Activated naive CD4-positive, alpha-beta T cell treated with anti-CD3 and anti-CD28 coated beads for 36 hours (primary cell): ENCODE data around the gene NBEA. TPM values are rescaled to one million over a fixed set of nuclear protein-coding genes. Genes with fewer than 3 reads are reported as not detected.

Experiments
- CTCF ChIA-PET: fragments of 350-600 bp; sonication (Branson Sonifier 250); formaldehyde crosslinking; loops from one replicate; lab custom pipeline; 2021; ENCODE audit warnings: antibody characterized with exemption; lab: Charles Lee
- DNase-seq: peaks from one replicate; pipeline ENCODE4 v3.0.0-alpha.2; 2020
- H3K27ac Mint-ChIP-seq: one replicate; pipeline ENCODE4 v1.8.0; 2021; ENCODE audit warnings: mild to moderate bottlenecking, mixed read lengths
- H3K27me3 Mint-ChIP-seq: one replicate; pipeline ENCODE4 v1.8.0; 2021; ENCODE audit warnings: low read depth, mixed read lengths
- H3K36me3 Mint-ChIP-seq: one replicate; pipeline ENCODE4 v1.8.0; 2021; ENCODE audit warnings: low read depth, mixed read lengths
- H3K4me1 Mint-ChIP-seq: one replicate; pipeline ENCODE4 v1.8.0; 2021; ENCODE audit warnings: low read depth, mixed read lengths
- H3K4me3 Mint-ChIP-seq: one replicate; pipeline ENCODE4 v1.8.0; 2021; ENCODE audit warnings: mild to moderate bottlenecking, moderate library complexity, mixed read lengths
- H3K9me3 Mint-ChIP-seq: one replicate; pipeline ENCODE4 v1.8.0; 2021; ENCODE audit warnings: mixed read lengths
- intact Hi-C: fragments of 100-400 bp; cut with micrococcal nuclease; formaldehyde crosslinking; loops from one replicate; pipeline ENCODE4 v1.15.1; 2023
- total RNA-seq, 2 experiments: library from RNA; stranded (reverse); gene quantifications; one replicate each; pipeline ENCODE4 v1.2.3, GENCODE V29; 2021

Gene NBEA
- total RNA-seq, 2 experiments from 2014 or later, result 0.26 to 0.67 TPM

DNA sequence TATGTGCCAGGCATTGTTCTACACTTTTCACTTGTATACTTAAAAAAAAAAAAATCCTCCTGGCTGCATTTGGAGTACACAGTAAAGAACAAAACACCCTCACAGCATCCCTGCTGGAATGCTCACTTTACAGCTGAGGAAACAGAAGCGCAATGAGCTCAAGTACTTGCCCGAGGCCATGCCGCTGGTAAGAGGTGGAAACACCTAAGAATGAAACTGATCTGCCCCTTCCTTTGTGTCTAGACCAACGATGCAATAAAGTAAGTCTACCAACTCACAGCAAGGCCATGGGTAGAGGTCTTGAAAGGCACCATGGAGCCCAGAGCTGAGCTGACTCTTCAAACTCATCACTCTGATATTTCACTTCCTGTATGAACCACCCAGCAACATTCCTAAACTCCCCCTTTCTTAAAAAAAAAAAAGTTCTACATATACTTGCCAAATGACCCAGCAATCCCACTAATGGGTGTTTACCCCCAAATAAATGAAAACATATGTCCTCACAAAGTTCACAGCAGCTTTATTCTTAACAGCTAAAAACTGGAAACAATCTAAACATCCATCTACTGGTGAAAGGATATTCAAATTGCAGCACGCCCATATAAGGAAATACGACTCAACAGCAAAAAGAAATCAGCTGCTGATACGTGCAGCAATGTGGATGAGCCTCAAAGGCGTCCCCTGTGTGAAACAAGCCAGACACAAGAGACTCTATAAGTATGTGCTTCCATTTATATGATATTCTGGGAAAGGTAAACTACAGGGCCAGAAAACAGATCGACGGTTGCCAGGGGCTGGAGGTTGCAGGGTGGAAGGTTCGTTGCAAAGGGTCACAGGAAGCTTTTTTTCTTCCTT is 771.1 kb downstream of the NBEA start:
- intact Hi-C loops, result no loop called here
- H3K4me3 Mint-ChIP-seq, result no peak overlapping the region
- H3K27ac Mint-ChIP-seq, result no peak overlapping the region
- no peaks in the 10 kb centered on the region for H3K9me3 Mint-ChIP-seq
- no peaks in the 10 kb centered on the region for H3K36me3 Mint-ChIP-seq
- H3K27me3 Mint-ChIP-seq, result peaks cover 2% of the 10 kb centered on the region
- CTCF ChIA-PET, result interaction anchor here (1.0 kb wide), 1 partner anchor 39 kb away, joined by 3 read pairs; no protein-coding TSS in a partner anchor
- no peaks in the 10 kb centered on the region for H3K4me1 Mint-ChIP-seq
- no peak for DNase-seq

DNA sequence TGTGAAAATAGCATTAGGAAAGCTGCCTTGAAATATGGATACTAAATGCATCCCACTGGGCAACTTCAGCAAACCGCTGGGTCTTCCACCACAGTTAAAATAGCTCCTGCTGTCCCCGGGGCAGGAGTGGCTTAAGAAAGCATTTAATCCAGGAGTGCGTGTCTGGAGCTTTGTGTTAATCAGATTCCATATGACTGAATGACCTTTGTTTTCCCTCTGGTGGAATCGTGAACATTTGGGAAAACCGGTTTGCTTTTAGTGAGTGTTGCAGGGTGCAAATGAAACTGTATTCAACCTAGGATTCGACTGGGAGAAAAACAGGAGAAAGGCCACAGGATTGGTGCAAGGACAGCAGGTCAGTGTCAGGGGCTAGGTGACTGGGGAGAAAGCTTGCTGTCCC is 772.1 kb downstream of the NBEA start:
- no peak overlapping the region for H3K27ac Mint-ChIP-seq
- DNase-seq, result no peak
- H3K9me3 Mint-ChIP-seq, result no peaks in the 10 kb centered on the region
- H3K4me3 Mint-ChIP-seq, result no peak overlapping the region
- H3K27me3 Mint-ChIP-seq, result peaks cover 1% of the 10 kb centered on the region
- CTCF ChIA-PET, result no interaction called here
- intact Hi-C loops, result no loop called here
- H3K36me3 Mint-ChIP-seq, result no peaks in the 10 kb centered on the region
- no peaks in the 10 kb centered on the region for H3K4me1 Mint-ChIP-seq

DNA sequence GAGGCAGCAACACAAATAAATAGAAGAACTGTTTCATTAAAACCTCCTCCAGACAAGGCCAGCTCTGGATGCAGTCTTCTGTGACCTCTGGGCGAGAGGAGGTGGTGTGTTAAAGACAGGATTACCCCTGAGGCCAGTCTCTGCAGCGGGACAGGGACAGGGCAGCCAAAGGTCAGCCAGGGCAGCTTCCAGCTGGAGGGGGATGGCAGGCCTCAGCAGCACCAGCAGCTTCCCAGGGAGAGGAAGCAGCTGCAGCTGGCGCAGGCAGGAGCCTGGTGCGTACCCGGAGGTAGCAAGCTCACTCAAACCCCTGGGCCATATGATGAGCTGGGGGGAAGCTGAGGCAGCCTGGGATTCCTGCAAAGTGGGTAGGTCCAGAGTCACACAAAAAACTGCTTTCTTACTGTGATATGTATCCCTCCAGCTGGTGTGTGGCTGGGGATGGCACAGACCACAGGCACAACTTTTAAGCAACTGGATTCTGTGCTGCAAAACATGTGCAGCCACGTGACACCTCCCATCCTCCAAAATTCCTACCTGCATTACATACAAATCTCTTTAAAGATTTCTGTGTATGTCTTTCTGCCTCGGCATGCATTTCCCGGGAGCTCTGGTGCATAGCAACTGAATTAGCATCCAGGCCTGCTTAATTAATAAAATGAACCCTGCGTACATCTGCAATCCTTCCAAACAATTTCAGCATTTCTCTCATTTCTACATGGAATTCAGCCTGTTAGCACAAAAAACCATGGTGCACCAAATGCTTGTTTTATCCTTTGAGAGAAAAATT is 772.7 kb downstream of the NBEA start:
- no peak overlapping the region for H3K4me3 Mint-ChIP-seq
- intact Hi-C loops, result no loop called here
- no peaks in the 10 kb centered on the region for H3K36me3 Mint-ChIP-seq
- CTCF ChIA-PET, result interaction anchor here (0.6 kb wide), 1 partner anchor 233 kb away, joined by 3 read pairs; no protein-coding TSS in a partner anchor
- no peaks in the 10 kb centered on the region for H3K9me3 Mint-ChIP-seq
- DNase-seq, result no peak
- no peaks in the 10 kb centered on the region for H3K4me1 Mint-ChIP-seq
- no peak overlapping the region for H3K27ac Mint-ChIP-seq
- peaks cover 6% of the 10 kb centered on the region for H3K27me3 Mint-ChIP-seq

DNA sequence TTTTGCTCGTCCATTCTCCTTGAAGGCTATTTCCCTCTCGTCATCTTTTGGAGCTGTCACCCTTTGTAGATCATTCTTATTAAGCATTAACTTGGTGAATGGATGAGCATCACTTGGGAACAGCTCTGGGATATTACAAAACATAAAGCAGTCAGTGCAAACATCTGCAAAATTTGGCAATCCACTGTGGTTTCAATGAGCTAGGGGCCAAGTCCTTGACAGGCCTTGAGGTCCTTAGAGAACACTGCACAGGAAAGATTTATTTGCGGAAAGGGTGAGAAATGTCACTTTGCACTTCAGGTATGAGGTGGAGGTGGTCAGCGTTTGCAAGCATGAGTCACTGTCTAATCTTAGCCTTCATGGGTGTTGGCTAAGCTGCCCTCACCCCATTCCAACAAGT is 774.1 kb downstream of the NBEA start:
- intact Hi-C loops, result no loop called here
- Mint-ChIP-seq H3K4me3 (no peak overlapping the region), H3K27ac (no peak overlapping the region), H3K9me3 (no peaks in the 10 kb centered on the region), H3K4me1 (peaks cover 1% of the 10 kb centered on the region), H3K27me3 (peaks cover 13% of the 10 kb centered on the region), H3K36me3 (no peaks in the 10 kb centered on the region)
- no peak for DNase-seq
- CTCF ChIA-PET, result no interaction called here

DNA sequence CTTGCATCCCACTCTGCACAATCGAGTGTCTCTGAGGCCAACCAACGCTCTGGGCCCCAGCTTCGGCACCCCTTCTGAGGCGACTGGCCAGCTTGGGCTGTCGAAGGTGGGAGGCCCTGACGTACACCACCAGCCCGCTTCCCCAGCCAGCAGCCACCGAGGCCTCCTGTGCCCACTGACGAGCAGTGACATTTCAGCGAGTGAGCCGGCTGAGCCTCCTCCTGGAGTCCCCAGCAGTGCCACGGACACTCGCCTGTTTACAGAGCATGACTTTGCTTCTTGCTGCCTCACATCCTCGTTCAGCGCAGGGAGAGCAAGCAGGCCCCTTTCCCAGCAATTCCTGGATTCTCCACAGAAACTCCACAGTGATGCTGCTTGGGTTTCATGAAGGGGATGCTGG is 774.7 kb downstream of the NBEA start:
- intact Hi-C loops, result no loop called here
- no peak overlapping the region for H3K4me3 Mint-ChIP-seq
- CTCF ChIA-PET, result no interaction called here
- peaks cover 1% of the 10 kb centered on the region for H3K4me1 Mint-ChIP-seq
- H3K36me3 Mint-ChIP-seq, result no peaks in the 10 kb centered on the region
- H3K27ac Mint-ChIP-seq, result no peak overlapping the region
- H3K27me3 Mint-ChIP-seq, result peaks cover 14% of the 10 kb centered on the region
- no peak for DNase-seq
- H3K9me3 Mint-ChIP-seq, result no peaks in the 10 kb centered on the region

DNA sequence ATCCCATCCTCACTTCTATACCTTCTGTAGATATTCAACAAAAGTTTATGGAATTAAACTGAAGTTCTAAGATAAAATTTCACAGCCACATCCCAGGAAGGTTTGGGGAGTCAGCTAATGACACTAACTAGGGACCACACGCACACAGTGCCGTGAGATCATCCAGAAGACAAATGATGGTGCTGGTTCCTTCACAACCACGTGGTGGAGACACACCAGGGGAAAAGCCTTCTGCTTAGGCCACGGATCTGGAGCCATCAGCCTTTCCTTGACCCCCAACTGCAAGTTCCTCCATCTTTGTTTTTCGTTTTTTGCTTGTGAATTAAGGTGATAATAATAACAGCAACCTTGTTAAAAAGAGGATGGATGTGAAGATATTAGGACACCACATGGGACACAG is 776.0 kb downstream of the NBEA start:
- CTCF ChIA-PET, result no interaction called here
- Mint-ChIP-seq H3K27ac (no peak overlapping the region), H3K27me3 (peaks cover 17% of the 10 kb centered on the region), H3K4me3 (no peak overlapping the region), H3K36me3 (no peaks in the 10 kb centered on the region), H3K9me3 (no peaks in the 10 kb centered on the region), H3K4me1 (peaks cover 1% of the 10 kb centered on the region)
- no peak for DNase-seq
- intact Hi-C loops, result no loop called here

DNA sequence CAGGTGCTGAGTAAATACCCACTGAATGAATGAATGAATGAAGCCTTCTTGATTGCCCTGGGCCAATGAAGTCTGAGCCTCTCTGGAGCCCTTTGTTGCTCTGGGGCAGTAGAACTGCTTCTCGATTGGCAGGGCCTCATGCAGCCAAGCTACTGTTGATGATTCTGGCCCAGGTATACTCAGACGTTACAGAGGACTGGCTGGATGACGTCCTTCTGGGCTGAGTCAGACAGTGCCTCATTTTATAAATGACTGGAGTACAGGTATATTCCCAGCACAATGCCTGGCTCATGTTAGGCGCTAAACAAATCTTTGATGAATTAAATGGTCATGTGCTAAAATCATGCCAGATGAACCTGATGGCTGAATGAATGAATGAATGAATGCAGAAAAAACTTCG is 778.2 kb downstream of the NBEA start:
- Mint-ChIP-seq H3K4me3 (no peak overlapping the region), H3K27ac (no peak overlapping the region), H3K36me3 (no peaks in the 10 kb centered on the region), H3K4me1 (peaks cover 1% of the 10 kb centered on the region), H3K27me3 (peaks cover 17% of the 10 kb centered on the region), H3K9me3 (no peaks in the 10 kb centered on the region)
- CTCF ChIA-PET, result interaction anchor here (0.6 kb wide), 1 partner anchor 224 kb away, joined by 3 read pairs; no protein-coding TSS in a partner anchor
- intact Hi-C loops, result loop anchor here (1.0 to 5.0 kb wide), 3 partner anchors 90 to 548 kb away; no protein-coding TSS in a partner anchor
- DNase-seq, result no peak

DNA sequence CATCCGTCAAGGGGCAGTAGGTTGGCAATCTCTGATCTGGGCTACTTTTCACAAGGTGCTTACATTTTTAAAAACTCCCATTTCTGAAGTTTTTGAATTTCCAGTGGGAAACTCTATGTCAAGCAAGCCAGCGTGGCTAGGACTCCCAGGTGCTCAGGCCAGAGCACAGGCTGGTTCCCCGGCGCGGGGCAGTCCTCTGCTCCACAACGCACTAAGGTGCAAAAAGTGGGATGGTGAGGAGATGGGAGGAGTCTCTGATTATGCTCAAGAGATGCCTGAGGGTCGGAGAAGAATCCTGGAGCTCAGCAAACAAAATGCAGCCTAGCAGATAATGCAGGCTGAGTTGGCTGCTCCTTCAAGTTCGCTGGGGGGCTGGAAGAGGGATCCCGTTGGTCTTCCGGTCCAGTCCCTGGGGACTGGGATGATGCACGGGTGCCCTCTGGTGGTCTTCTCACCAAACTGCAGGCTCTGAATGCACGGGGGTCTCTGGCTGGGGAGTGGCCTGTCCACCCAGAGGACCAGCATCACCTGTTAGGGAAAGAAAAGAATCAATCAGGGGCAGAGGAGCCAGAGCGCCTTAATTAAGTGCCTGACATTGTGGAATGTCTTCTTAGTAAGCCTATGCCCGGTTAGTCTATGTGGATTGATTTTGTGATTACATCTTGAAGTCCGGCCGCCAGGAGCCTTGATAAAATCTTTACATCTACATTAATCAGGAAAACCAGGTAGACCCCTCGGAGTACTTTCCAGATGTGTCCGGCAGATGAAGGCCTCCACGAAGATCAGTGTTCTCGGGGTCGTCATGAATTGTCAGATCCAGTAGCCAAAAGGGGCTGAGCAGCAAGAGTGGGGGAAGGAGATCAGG is 778.9 kb downstream of the NBEA start:
- peaks cover 1% of the 10 kb centered on the region for H3K4me1 Mint-ChIP-seq
- H3K27me3 Mint-ChIP-seq, result peaks cover 17% of the 10 kb centered on the region
- H3K9me3 Mint-ChIP-seq, result no peaks in the 10 kb centered on the region
- peak; percentile 53 for DNase-seq
- H3K27ac Mint-ChIP-seq, result no peak overlapping the region
- intact Hi-C loops, result loop anchor here (1.0 to 5.0 kb wide), 3 partner anchors 91 to 549 kb away; no protein-coding TSS in a partner anchor
- CTCF ChIA-PET, result no interaction called here
- no peaks in the 10 kb centered on the region for H3K36me3 Mint-ChIP-seq
- H3K4me3 Mint-ChIP-seq, result no peak overlapping the region
